RWPE2 (cell line): ENCODE results near the gene ADRM1.

Experiments
- ATAC-seq: fragments of 200-7000 bp; cut with Tn5 transposase; 3 replicates; pipeline ENCODE4 v1.9.1; 2021; ENCODE audit warnings: low read depth
- DNase-seq: peaks from one replicate; pipeline ENCODE4 v3.0.0-alpha.2; 2020; ENCODE audit warnings: low spot score
- H3K27ac ChIP-seq: fragments of 450-650 bp; 2 replicates; pipeline ENCODE4 v1.5.1; 2017; ENCODE audit warnings: mild to moderate bottlenecking; ENCODE audit not compliant: poor library complexity, severe bottlenecking
- H3K27me3 ChIP-seq: fragments of 250-450 bp; sonication (Bioruptor Pico); 2 replicates; pipeline ENCODE4 v1.5.1; 2021; ENCODE audit warnings: mild to moderate bottlenecking, moderate library complexity; ENCODE audit not compliant: insufficient read depth, poor library complexity, severe bottlenecking
- H3K36me3 ChIP-seq: fragments of 250-450 bp; sonication (Bioruptor Pico); 2 replicates; pipeline ENCODE4 v1.5.1; 2020; ENCODE audit warnings: low read depth, mild to moderate bottlenecking, moderate library complexity
- H3K4me1 ChIP-seq: fragments of 250-450 bp; sonication (Bioruptor Pico); 2 replicates; pipeline ENCODE4 v1.5.1; 2021; ENCODE audit warnings: mild to moderate bottlenecking, moderate library complexity; ENCODE audit not compliant: insufficient read depth, poor library complexity, severe bottlenecking
- H3K4me3 ChIP-seq: fragments of 250-450 bp; sonication (Bioruptor Pico); 2 replicates; pipeline ENCODE4 v1.5.1; 2021; ENCODE audit warnings: mild to moderate bottlenecking, moderate library complexity; ENCODE audit not compliant: severe bottlenecking
- H3K9me3 ChIP-seq: fragments of 250-450 bp; sonication (Bioruptor Pico); 2 replicates; pipeline ENCODE4 v1.5.1; 2021; ENCODE audit warnings: mild to moderate bottlenecking, moderate library complexity; ENCODE audit not compliant: severe bottlenecking
- TF ChIP-seq, protein P1 (sequence below): fragments of 450-650 bp; IDR thresholded peaks from one replicate; pipeline ENCODE4 v1.5.1; 2017; ENCODE audit warnings: mild to moderate bottlenecking, moderate library complexity; ENCODE audit not compliant: poor library complexity, severe bottlenecking

ADRM1 gene

DNA sequence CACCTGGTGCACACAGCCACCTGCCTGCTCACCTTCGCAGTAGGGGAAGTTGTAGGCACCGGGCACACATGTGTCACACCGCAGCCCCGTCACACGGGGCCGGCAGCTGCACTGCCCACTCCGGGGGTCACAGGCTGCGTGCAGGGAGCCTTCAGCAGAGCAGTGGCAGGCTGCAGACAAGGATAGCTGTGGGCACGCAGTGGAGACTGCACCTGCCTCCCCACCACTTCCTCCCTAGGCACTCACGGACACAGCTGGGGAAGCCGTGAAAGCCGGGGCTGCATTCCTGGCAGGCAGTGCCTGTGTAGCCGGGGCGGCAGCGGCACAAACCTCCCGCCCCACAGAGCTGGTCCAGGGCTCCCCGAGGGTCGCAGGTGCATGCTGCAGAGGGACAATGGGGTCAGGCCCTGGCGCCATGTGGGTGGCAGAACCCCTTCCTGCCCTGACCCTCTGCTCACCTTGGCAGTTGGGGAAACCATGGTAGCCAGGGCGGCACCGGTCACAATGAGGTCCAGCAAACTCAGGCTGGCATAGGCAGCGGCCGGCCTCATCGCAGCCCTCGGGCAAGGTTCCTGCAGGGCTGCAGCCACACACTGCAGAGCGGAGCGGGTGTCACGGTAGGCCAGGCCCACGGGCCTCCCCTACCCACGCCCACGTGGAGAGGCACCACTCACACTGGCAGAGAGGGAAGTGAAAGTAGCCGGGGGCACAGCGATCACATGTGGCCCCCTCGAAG, 34.9 kb downstream of the ADRM1 start:
- TF ChIP-seq, protein P1, sequence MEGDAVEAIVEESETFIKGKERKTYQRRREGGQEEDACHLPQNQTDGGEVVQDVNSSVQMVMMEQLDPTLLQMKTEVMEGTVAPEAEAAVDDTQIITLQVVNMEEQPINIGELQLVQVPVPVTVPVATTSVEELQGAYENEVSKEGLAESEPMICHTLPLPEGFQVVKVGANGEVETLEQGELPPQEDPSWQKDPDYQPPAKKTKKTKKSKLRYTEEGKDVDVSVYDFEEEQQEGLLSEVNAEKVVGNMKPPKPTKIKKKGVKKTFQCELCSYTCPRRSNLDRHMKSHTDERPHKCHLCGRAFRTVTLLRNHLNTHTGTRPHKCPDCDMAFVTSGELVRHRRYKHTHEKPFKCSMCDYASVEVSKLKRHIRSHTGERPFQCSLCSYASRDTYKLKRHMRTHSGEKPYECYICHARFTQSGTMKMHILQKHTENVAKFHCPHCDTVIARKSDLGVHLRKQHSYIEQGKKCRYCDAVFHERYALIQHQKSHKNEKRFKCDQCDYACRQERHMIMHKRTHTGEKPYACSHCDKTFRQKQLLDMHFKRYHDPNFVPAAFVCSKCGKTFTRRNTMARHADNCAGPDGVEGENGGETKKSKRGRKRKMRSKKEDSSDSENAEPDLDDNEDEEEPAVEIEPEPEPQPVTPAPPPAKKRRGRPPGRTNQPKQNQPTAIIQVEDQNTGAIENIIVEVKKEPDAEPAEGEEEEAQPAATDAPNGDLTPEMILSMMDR, result no peak
- no peak overlapping the region for H3K4me3 ChIP-seq
- DNase-seq (peak; percentile 86), ATAC-seq (no peak; the same call in 2 of the 3 replicates)
- no peak overlapping the region for H3K27ac ChIP-seq
- no peaks in the 10 kb centered on the region for H3K4me1 ChIP-seq
- no peaks in the 10 kb centered on the region for H3K27me3 ChIP-seq
- H3K9me3 ChIP-seq, result no peaks in the 10 kb centered on the region
- H3K36me3 ChIP-seq, result peaks cover 98% of the 10 kb centered on the region

DNA sequence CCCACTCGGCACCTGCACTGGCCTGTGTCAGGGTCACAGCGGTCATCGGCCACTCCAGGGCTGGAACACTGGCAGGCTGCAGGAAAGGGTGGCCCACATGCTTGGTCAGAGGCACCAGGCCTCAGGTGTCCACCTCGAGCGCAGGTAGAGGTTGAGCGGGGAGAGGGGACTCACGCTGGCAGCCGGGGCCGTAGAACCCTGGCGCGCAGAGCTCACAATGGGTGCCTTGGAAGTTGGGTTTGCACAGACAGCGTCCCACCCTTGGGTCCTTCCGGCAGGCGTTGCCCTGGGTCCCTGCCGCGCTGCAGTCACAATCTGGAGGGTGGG, 35.5 kb downstream of the ADRM1 start:
- H3K4me1 ChIP-seq, result no peaks in the 10 kb centered on the region
- ATAC-seq, result no peak
- peaks cover 98% of the 10 kb centered on the region for H3K36me3 ChIP-seq
- H3K4me3 ChIP-seq, result no peak overlapping the region
- TF ChIP-seq, protein P1, result no peak
- peak; percentile 83 for DNase-seq
- no peaks in the 10 kb centered on the region for H3K27me3 ChIP-seq
- no peaks in the 10 kb centered on the region for H3K9me3 ChIP-seq
- H3K27ac ChIP-seq, result no peak overlapping the region

DNA sequence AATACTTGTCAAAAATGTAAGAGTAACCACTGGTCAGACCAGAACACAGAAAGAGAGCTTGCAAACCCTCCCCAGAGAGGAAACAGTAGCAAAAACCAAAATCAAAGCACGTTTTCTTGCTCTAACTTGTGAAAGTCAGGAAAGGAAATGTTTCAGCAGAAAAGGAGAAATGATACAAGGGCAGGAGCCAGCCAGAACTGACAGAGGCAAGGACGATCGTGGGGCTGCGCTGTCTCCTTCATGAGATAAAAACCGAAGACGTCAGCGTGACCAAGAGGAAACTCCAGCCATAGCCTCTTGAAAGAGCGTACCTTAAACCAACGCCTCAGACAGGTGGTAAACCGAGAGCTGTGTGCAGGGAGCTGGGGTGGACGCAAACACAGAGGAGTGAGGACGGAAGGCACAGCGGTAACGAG, 36.9 kb downstream of the ADRM1 start:
- H3K4me3 ChIP-seq, result no peak overlapping the region
- H3K27ac ChIP-seq, result no peak overlapping the region
- ATAC-seq (no peak), DNase-seq (no peak)
- H3K36me3 ChIP-seq, result peaks cover 100% of the 10 kb centered on the region
- no peaks in the 10 kb centered on the region for H3K27me3 ChIP-seq
- TF ChIP-seq, protein P1, result no peak
- no peaks in the 10 kb centered on the region for H3K4me1 ChIP-seq
- H3K9me3 ChIP-seq, result no peaks in the 10 kb centered on the region

DNA sequence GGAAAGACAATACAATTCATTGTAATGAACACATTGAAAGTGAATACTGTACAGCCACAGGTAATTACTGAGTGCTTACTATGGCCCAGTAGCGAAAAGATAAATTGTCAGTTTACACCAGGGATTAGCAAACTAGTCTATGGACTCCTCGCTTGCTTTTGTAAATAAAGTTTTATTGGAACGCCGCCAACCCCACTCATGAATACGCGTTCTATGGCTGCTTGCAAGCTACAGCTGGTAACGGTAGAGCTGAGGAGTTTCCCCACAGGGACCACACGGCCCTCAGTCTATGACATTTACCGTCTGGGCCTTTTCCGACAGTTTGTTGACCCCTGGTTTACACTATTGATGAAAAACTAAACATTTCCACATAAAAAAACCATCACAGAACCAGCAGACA, 40.1 kb downstream of the ADRM1 start:
- ATAC-seq (no peak), DNase-seq (no peak)
- H3K4me1 ChIP-seq, result no peaks in the 10 kb centered on the region
- no peaks in the 10 kb centered on the region for H3K9me3 ChIP-seq
- H3K36me3 ChIP-seq, result peaks cover 100% of the 10 kb centered on the region
- TF ChIP-seq, protein P1, result no peak
- no peak overlapping the region for H3K27ac ChIP-seq
- H3K27me3 ChIP-seq, result no peaks in the 10 kb centered on the region
- no peak overlapping the region for H3K4me3 ChIP-seq

DNA sequence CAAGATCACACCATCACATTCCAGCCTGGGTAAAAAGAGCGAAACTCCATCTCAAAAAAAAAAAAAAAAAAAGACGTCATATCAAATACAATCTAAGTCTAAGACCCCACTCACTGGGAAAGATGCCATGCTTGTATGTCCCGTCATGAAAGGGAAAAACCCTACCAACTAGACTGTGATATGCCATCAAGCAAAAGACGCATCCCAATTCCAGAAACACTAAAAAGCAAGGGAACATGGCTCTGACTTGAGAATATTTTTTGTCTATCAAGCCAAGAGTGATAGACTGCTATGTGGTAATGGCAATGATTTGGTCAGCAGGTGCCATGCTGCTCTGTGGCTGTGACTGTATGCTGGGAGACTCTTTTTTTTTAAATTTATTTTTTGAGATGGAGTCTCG, 41.3 kb downstream of the ADRM1 start:
- Histone ChIP-seq H3K9me3 (no peaks in the 10 kb centered on the region), H3K27ac (no peak overlapping the region), H3K36me3 (peaks cover 99% of the 10 kb centered on the region), H3K4me3 (no peak overlapping the region), H3K4me1 (no peaks in the 10 kb centered on the region), H3K27me3 (no peaks in the 10 kb centered on the region)
- peak; percentile 4; the same call in 1 of the 3 replicates for ATAC-seq
- TF ChIP-seq, protein P1, result no peak
- no peak for DNase-seq
